ENCODE data around the gene DDN.

GRCh38 chr12:48954841-48955501, 44.2 kb downstream of the DDN start:
- no peak for TF ChIP-seq SIN3A (IDR thresholded peaks at IDR 0.05; ENCODE audit: borderline replicate concordance, insufficient read depth, low read depth, low read length)
- no peak for TF ChIP-seq CTCF (IDR thresholded peaks at IDR 0.05)
- no peak for TF ChIP-seq POLR2AphosphoS5 (IDR thresholded peaks at IDR 0.05; ENCODE audit: low read depth, low read length)
- no peak for TF ChIP-seq TCF7L2 (IDR thresholded peaks at IDR 0.05; ENCODE audit: low read depth, low read length)
- no peak for TF ChIP-seq REST (IDR thresholded peaks at IDR 0.05; ENCODE audit: insufficient read depth in 1 of 2, low read depth in 2 of 2, low read length in 1 of 2)

Measured in Panc1 (cell line).